Adrenal gland (tissue), 12 donors: ENCODE data around the gene TTLL11. TPM values are rescaled to one million over a fixed set of nuclear protein-coding genes. Genes with fewer than 3 reads are reported as not detected.

Experiments used
- DNase-seq, 7 donors: peaks; one replicate each; pipeline ENCODE4 v3.0.0-alpha.2; 2019 to 2020
- H3K27ac ChIP-seq, 5 donors: fragments of 200-600 bp; sonication (generic) in 4 of 5; 1 replicate in 3 of 5; 2 replicates in 2 of 5; pipeline versions ENCODE4 v1.5.1 to v1.8.0; 2016 to 2020; ENCODE audit warnings: mild to moderate bottlenecking in 1 of 5
- H3K27me3 ChIP-seq: fragments of 200-600 bp; 2 replicates; pipeline ENCODE4 v1.8.0; 2021
- H3K36me3 ChIP-seq, 2 donors: fragments of 200-600 bp; replicated peaks in 1 of 2; 1 replicate in 1 of 2; 2 replicates in 1 of 2; pipeline versions ENCODE4 v1.5.1 to v1.8.0; 2018 to 2022
- H3K4me1 ChIP-seq, 2 donors: fragments of 200-600 bp; replicated peaks in 1 of 2; 1 replicate in 1 of 2; 2 replicates in 1 of 2; pipeline versions ENCODE4 v1.5.1 to v1.8.0; 2018 to 2021
- H3K4me3 ChIP-seq, 4 donors: fragments of 200-600 bp; sonication (generic) in 3 of 4; one replicate each; pipeline ENCODE4 v1.5.1; 2016 to 2018
- H3K9me3 ChIP-seq, 3 donors: fragments of 200-600 bp; sonication (generic) in 1 of 3; replicated peaks in 1 of 3; 1 replicate in 2 of 3; 2 replicates in 1 of 3; pipeline versions ENCODE4 v1.5.1 to v1.8.0; 2016 to 2021
- POLR2A ChIP-seq, 2 donors: fragments of 450-650 bp; IDR thresholded peaks; one replicate each; pipeline ENCODE4 v1.6.1; 2017; ENCODE audit warnings: antibody characterized with exemption in 2 of 2, mild to moderate bottlenecking in 2 of 2, moderate library complexity in 1 of 2
- WGBS, 4 donors: extraction: QIAGEN DNeasy Blood & Tissue Kit in 2 of 4; methylation state at CpG; one replicate each; pipeline versions ENCODE4 v1.1.5 to v1.1.7; 2013 to 2017; 5-methylcytosine and 5-hydroxymethylcytosine counted together
- intact Hi-C, 2 donors: fragments of 100-400 bp; cut with DNase I; formaldehyde crosslinking; loops; one replicate each; pipeline versions ENCODE4 v1.14.1 to v1.15.0; 2022 to 2023
- polyA plus RNA-seq, 3 donors: library from polyadenylated mRNA; stranded (reverse); fragments of 200-250 nt in 2 of 3; fragments of 350-450 nt in 1 of 3; fragmentation: Illumina TruSeq in 1 of 3; extraction: RNeasy Lipid Tissue Mini Kit (QIAGEN cat#74804) in 1 of 3; gene quantifications; one replicate each; pipeline ENCODE4 v1.2.3, GENCODE V29; 2013 to 2014
- total RNA-seq, 9 donors: library from RNA; depleted of rRNA in 4 of 9; stranded (reverse); fragments of >200 nt in 4 of 9; fragments of 120-200 nt in 1 of 9; fragmentation: NEBNext Ultra II Directional in 1 of 9; extraction: Animal tissue kit (Norgen Biotek cat#: 25700) in 1 of 9; gene quantifications; one replicate each; pipeline versions ENCODE4 v1.1.0 to v1.2.4, GENCODE V29; 2013 to 2023
- TF ChIP-seq, protein P1 (sequence below), 6 experiments: fragments of 450-650 bp in 4 of 6; fragments of 200-600 bp in 2 of 6; sonication (generic) in 1 of 6; IDR thresholded peaks; 1 replicate in 5 of 6; 2 replicates in 1 of 6; pipeline versions ENCODE4 v1.5.1 to v1.8.0; 2016 to 2021; ENCODE audit warnings: antibody characterized with exemption in 6 of 6, mild to moderate bottlenecking in 2 of 6, moderate library complexity in 1 of 6
- donor health status: healthy with polysubstance abuse.
- donor health status: Bipolar disorder and iron deficiency.
- donor health status: DM: yes; HTN: yes; CAD: no.
- donor health status: DM: no; HTN: no; CAD: no.
- donor health status: DM: no; HTN: no; CAD: no.
- donor health status: DM: yes; HTN: yes; CAD: no.

TTLL11 gene
- total and polyA plus RNA-seq, 12 donors: 4.8 to 30.9 (median 13.7) TPM

DNA sequence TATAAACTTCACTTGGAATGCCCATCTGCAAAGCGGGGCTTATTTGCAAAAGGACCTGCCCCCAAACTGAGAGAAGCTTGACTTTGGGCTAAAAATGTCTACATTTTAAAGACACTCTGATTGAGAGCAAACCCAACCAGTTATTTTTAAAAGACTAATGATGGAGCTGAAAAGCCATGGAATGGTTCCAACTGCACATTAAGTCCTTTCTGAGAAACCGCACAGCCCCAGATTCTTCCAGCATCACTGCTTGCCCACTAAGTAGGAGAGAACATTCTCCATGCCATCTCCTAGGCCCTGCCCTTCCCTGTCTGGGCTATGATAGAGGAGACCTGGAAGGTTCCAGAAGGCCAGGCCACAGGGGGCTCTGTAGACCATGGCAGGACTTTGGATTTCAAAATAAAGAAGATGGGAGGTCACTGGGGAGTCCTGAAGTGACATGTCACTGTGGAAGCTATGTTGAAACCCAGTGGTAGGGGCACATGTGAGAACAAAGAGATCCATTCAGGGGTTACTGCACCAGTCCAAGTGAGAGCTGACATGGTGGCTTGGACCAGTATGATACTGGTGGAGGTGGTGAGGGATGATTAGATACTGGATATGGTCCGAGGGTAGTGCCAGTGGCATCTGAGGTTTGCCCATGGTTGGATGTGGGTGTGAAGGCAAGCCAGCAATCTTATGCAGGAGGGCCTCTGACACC lies 262.5 kb downstream of the TTLL11 start:
- 89 to 97% (median 92%) methylated on average over 3 of the region's 3 CpGs for WGBS, 4 donors
- H3K9me3 ChIP-seq: no peaks in the 10 kb centered on the region
- H3K4me1 ChIP-seq: no peaks in the 10 kb centered on the region
- DNase-seq: peak in 2 of 7 donors; percentile 7 to 21
- no peak overlapping the region for H3K4me3 ChIP-seq
- intact Hi-C loops: no loop called here
- no peaks in the 10 kb centered on the region for H3K36me3 ChIP-seq
- TF ChIP-seq POLR2A (IDR thresholded peaks at IDR 0.05): no peak
- H3K27ac ChIP-seq: no peak overlapping the region
- no peaks in the 10 kb centered on the region for H3K27me3 ChIP-seq

DNA sequence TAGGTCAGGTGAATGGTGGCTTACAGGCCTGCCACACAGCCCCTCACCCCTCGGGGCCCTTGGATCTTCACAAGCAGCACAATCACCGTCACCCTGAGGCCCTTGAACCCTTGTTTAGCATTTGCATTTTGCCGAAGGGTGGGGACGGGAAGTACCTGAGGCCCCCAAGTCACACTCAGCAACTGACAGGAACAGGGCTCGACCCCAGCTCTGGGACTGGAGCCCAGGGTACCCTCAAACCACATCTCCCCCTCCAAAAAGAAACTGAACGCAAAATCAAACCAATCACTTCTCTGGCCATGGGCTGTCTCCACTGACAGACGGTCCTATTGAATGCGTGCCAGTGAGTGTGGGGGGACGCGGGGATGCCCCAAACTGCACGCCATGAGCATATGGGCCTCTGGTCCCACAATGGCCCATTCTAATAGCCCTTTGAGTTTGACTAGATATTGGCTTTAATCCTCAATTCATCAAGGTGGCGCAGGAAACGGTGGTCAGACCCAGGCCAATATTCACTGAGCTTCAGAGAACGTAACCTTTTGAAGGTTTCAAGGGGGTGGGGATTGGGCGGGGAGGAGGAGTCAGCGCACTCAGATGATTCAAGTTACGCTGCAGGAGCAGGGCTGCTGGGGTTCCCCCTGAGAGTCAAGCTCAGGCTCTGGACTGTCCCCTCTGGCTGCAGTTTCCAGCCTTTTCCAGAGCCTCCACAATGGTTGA lies 265.7 kb downstream of the TTLL11 start:
- Histone ChIP-seq H3K4me3 (no peak overlapping the region), H3K4me1 (peaks cover 0 to 7% of the 10 kb centered on the region in 2 donors), H3K9me3 (no peaks in the 10 kb centered on the region), H3K27ac (no peak overlapping the region), H3K27me3 (no peaks in the 10 kb centered on the region), H3K36me3 (no peaks in the 10 kb centered on the region)
- TF ChIP-seq POLR2A (IDR thresholded peaks at IDR 0.05): no peak
- TF ChIP-seq, protein P1, sequence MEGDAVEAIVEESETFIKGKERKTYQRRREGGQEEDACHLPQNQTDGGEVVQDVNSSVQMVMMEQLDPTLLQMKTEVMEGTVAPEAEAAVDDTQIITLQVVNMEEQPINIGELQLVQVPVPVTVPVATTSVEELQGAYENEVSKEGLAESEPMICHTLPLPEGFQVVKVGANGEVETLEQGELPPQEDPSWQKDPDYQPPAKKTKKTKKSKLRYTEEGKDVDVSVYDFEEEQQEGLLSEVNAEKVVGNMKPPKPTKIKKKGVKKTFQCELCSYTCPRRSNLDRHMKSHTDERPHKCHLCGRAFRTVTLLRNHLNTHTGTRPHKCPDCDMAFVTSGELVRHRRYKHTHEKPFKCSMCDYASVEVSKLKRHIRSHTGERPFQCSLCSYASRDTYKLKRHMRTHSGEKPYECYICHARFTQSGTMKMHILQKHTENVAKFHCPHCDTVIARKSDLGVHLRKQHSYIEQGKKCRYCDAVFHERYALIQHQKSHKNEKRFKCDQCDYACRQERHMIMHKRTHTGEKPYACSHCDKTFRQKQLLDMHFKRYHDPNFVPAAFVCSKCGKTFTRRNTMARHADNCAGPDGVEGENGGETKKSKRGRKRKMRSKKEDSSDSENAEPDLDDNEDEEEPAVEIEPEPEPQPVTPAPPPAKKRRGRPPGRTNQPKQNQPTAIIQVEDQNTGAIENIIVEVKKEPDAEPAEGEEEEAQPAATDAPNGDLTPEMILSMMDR (IDR thresholded peaks at IDR 0.05): no peak
- DNase-seq: peak in 2 of 7 donors; percentile 2 to 50
- intact Hi-C loops: no loop called here
- 92 to 95% (median 94%) methylated on average over 10 to 17 of the region's 17 CpGs for WGBS, 4 donors

DNA sequence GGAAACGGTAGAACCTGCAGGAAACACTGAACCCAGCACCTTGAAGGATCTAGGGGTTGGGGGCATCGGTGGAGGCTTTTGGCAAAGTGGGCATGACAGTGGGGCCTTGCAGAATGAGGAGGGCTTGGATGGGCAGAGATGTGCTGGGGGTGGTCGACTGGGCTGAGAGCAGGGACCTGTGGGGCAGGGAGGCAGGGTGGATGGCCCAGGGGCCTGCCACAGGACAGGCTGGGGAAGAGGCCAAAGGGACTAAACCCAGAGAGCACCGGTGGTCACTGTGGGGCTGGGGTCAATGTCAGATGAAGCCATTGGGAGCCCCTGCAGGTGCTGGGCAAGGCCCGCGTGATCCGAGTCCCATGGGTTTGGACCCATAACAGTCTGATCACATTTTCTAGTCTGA lies 266.4 kb downstream of the TTLL11 start:
- Histone ChIP-seq H3K27ac (no peak overlapping the region), H3K27me3 (no peaks in the 10 kb centered on the region), H3K4me1 (peaks cover 0 to 7% of the 10 kb centered on the region in 2 donors), H3K9me3 (no peaks in the 10 kb centered on the region), H3K36me3 (no peaks in the 10 kb centered on the region), H3K4me3 (no peak overlapping the region)
- DNase-seq: peak in 2 of 7 donors; percentile 5 to 39
- TF ChIP-seq, protein P1 (IDR thresholded peaks at IDR 0.05): no peak
- TF ChIP-seq POLR2A (IDR thresholded peaks at IDR 0.05): no peak
- intact Hi-C loops: no loop called here
- 90 to 98% (median 92%) methylated on average over 7 of the region's 7 CpGs for WGBS, 4 donors

- Histone ChIP-seq H3K9me3 (no peaks in the 10 kb centered on the region), H3K4me3 (no peak overlapping the region), H3K36me3 (no peaks in the 10 kb centered on the region), H3K27me3 (no peaks in the 10 kb centered on the region), H3K27ac (no peak overlapping the region), H3K4me1 (peaks cover 0 to 7% of the 10 kb centered on the region in 2 donors)
- WGBS, 4 donors: 57 to 65% (median 65%) methylated on average over 10 to 12 of the region's 12 CpGs
- no peak for TF ChIP-seq POLR2A (IDR thresholded peaks at IDR 0.05)
- TF ChIP-seq, protein P1 (IDR thresholded peaks at IDR 0.05): no peak
- peak in 4 of 7 donors; percentile 33 to 68 (median 46) for DNase-seq
- intact Hi-C loops: no loop called here
Observed at GRCh38 chr9:121825031-121825691, 267.9 kb downstream of the TTLL11 start.
